Activated T-helper 9 cell treated with anti-CD3 and anti-CD28 coated beads, Interleukin-2, amount 50 U/mL, for 16 hours (primary cell): ENCODE data around the gene ZSCAN29.
A peak's percentile ranks its signal among the peaks of the same experiment; 100 is the strongest.
"Not testable (repeated sequence)": the region's sequence is repeated elsewhere in the genome, so short reads cannot be mapped to it uniquely, and the experiment has no call there.

Source experiments
- DNase-seq: peaks from one replicate; pipeline ENCODE4 v3.0.0-alpha.2; 2020; ENCODE audit warnings: low read depth

ZSCAN29 gene

GRCh38 chr15:43370975-43371974 is at the start of gene ZSCAN29, which contains the start of gene TUBGCP4:
TSS of gene ZSCAN29 (minus strand) at chr15:43371043. CDS start at chr15:43369913, 1,130 bp downstream.
TSS of gene TUBGCP4 (plus strand) at chr15:43371101. CDS start at chr15:43371355, 254 bp downstream.
- peak; percentile 69 for DNase-seq

- DNase-seq: no peak
These were observed 49.6 kb upstream of the ZSCAN29 start for GRCh38 chr15:43420435-43420834.

- no peak for DNase-seq
These were observed 43.4 kb upstream of the ZSCAN29 start for GRCh38 chr15:43414196-43414595.

- DNase-seq: no peak
These were observed 41.3 kb upstream of the ZSCAN29 start for GRCh38 chr15:43412096-43412495.

GRCh38 chr15:43410572-43411214 is 39.9 kb upstream of the ZSCAN29 start:
- no peak for DNase-seq

- DNase-seq: no peak
These were observed 37.9 kb upstream of the ZSCAN29 start for GRCh38 chr15:43408789-43409188.

- DNase-seq: no peak
These were observed 36.0 kb upstream of the ZSCAN29 start for GRCh38 chr15:43406808-43407207.

- no peak for DNase-seq
These were observed 35.3 kb upstream of the ZSCAN29 start for GRCh38 chr15:43406189-43406588.

GRCh38 chr15:43404130-43404529 is 33.3 kb upstream of the ZSCAN29 start:
- no peak for DNase-seq

- no peak for DNase-seq
These were observed 32.8 kb upstream of the ZSCAN29 start for GRCh38 chr15:43403616-43404015.

- DNase-seq: no peak
These were observed 31.4 kb upstream of the ZSCAN29 start for GRCh38 chr15:43402255-43402654.

GRCh38 chr15:43393592-43393991 is 22.7 kb upstream of the ZSCAN29 start:
- not testable (repeated sequence) for DNase-seq

GRCh38 chr15:43390723-43391122 is 19.9 kb upstream of the ZSCAN29 start:
- no peak for DNase-seq

- DNase-seq: no peak
These were observed 12.2 kb upstream of the ZSCAN29 start for GRCh38 chr15:43383070-43383469.

GRCh38 chr15:43382310-43382709 is 11.5 kb upstream of the ZSCAN29 start:
- no peak for DNase-seq

- no peak for DNase-seq
These were observed 7.8 kb upstream of the ZSCAN29 start for GRCh38 chr15:43378601-43379000.

GRCh38 chr15:43376017-43376705 is 5.3 kb upstream of the ZSCAN29 start:
- no peak for DNase-seq

GRCh38 chr15:43370310-43370974 is 401 bp downstream of the ZSCAN29 start:
- peak; percentile 2 for DNase-seq

GRCh38 chr15:43361313-43361903 is 9.4 kb downstream of the ZSCAN29 start:
- no peak for DNase-seq

- DNase-seq: no peak
These were observed 10.0 kb downstream of the ZSCAN29 start for GRCh38 chr15:43360821-43361220.

- DNase-seq: no peak
These were observed 18.0 kb downstream of the ZSCAN29 start for GRCh38 chr15:43352693-43353382.
